Germinal center (tissue), 1 donor: ENCODE measurements around the gene SLC38A6.

ENCODE experiments used
- DNase-seq: peaks from one replicate; pipeline ENCODE4 v3.0.0; 2012; ENCODE audit warnings: mixed read lengths, low spot score

Gene SLC38A6

DNA sequence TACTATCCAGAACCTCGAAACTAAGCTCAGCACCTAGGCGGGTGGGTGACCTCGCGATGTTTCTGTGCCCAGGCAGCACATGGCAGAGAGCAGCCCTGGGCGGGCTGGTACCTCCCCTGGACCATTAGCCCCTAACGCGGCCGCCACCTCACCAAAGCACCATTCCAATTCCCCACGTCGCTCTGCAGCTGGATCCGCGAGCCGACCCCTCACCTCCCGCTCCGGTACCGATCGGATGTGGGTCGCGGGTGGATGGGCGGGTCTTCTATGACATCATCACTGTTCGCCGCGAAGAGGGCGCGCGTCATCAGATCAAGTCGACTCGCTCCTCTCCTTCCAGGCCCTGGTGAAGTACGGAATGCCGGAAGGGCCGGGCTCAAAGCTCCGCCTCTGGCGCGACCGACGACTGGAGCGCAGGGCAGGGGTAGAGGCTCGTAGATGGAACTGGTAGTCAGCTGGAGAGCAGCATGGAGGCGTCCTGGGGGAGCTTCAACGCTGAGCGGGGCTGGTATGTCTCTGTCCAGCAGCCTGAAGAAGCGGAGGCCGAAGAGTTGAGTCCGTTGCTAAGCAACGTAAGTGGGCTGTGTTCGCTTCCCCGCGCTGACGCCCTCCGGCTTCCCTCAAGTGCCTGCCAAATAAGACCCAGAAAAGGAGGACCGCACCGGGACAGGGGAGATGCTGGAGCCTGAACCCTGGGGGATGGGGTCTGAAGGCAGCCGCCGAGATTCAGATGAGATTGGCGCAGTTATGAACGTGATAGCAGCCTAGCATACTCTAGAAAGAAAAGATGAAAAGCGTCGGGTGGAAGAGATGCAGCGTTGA, at the start of gene SLC38A6, which contains the start of gene TRMT5:
TSS of gene SLC38A6 (plus strand) at position 435 of the 822 bp plus-strand sequence. CDS start at position 468, 33 bp downstream.
TSS of gene TRMT5 (minus strand) at position 269 of the 822 bp plus-strand sequence. CDS start at position 163, 106 bp downstream.
- DNase-seq, result peak; percentile 89

DNA sequence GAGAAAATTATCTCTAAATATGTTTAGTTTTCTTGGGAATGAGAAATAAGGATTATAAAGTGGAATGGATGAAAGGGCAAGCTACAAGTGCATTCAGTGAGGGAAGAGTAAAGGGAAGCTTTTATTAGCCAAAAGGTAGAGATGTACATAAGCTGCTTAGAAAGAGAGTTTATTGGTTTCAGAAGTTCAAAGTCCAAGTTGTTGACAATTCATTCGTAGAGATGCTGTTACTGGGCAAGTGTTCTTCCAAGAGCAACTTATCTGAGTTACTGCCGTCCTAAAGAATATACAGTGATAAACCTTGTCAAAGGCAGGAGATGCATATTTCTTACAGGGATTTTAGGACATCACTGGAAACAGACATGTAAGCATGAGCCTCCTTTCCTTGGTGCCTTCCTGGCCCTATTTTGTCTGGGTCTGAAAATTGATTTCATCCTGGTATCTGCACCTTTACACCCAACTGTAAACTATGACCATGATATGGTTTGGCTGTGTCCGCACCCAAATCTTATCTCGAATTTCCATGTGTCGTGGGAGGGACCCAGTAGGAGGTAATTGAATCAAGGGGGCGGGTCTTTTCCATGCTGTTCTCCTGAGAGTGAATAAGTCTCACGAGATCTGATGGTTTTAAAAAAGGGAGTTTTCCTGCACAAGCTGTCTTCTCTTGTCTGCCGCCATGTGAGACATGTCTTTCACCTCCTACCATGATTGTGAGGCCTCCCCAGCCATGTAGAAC, 47.0 kb upstream of the SLC38A6 start:
- DNase-seq, result no peak

GRCh38 chr14:60935319-60935718, 45.7 kb upstream of the SLC38A6 start:
- DNase-seq, result no peak

GRCh38 chr14:60943637-60944032, 37.4 kb upstream of the SLC38A6 start:
- no peak for DNase-seq

GRCh38 chr14:60944204-60944603, 36.8 kb upstream of the SLC38A6 start:
- no peak for DNase-seq

DNA sequence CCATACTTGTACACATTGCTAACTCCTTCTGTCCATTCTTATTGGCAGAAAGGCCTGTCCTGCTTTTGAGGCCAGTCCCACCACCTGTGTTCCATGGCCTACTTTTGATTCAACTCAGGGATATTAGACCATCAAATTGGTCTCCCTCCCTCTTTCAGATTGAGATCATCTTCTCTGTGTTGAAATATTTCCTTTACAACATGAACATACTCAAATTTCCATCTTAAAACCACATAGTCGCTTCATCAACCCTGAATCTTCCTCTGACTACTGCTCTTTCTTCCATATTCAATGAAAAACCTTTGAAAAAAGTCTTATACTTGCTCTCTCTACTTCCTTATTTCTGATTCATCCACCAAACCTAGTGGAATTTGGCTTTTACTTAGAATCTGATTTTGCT, 35.1 kb upstream of the SLC38A6 start:
- no peak for DNase-seq

DNA sequence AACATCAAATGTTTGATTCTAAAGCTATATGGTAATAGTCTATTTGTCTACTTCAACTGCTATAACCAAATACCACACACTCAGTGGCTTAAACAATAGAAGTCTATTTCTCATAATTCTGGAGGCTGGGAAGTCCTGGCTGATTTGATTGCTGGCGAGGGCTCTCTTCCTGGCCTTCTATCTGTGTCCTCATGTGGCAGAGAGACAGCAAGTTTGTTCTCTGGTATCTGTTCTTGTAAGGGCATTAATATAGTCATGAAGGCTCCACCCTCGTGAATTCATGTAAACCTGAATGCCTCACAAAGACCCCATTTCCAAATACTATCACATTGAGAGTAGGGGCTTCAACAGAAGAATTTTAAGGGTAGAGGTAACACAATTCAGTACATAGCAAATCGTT, 34.3 kb upstream of the SLC38A6 start:
- no peak for DNase-seq

DNA sequence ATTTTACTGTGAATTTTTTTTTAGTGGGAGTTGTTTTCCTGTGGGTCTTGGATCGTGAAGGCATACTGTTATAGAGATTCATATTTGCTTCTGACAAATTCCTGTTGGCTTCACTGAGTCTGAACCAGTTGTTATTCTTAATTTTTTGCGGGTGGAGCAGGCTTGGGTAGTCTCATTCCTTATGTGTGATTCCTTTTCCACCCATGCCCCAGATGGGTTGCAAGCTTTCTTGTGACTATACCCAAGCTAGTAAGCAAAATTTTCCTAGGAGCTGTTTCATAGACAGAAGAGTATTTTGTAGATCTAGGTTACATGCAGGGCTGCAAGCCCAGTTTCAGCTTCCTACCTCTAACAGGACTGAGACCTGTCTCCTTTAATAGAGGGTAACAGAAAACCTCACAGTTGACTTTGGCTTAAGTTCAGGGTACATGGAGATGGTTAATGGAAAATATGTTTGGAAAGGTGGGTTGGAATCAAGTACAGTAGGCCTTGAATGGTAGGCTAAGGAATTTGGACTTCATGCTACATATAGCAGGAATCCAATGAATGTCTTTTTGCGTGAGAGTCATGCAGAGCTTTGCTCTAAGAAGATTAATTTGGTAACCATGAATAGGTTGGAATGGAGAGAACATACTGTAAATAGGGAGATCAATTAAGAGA, 29.1 kb upstream of the SLC38A6 start:
- no peak for DNase-seq

- DNase-seq, result no peak
These were observed 24.8 kb upstream of the SLC38A6 start for GRCh38 chr14:60956202-60956601.

GRCh38 chr14:60956632-60957031, 24.4 kb upstream of the SLC38A6 start:
- no peak for DNase-seq

DNA sequence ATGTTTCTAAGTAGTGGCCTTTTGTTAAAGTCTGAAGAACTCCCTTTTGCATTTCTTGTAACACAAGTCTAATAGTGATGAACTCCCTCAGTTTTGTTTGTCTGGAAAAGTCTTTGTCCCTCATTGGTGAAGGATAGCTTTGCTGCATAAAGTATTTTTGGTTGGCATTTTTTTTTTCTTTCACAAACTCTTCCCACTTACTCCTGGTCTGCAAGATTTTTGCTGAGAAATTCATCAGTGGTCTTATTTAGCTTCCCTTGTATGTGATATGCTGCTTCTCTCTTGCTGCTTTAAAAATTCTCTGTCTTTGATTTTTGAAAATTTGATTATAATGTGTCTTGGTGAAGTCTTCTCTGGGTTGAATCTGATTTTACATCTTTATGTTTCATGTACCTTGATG, 22.9 kb upstream of the SLC38A6 start:
- no peak for DNase-seq

DNA sequence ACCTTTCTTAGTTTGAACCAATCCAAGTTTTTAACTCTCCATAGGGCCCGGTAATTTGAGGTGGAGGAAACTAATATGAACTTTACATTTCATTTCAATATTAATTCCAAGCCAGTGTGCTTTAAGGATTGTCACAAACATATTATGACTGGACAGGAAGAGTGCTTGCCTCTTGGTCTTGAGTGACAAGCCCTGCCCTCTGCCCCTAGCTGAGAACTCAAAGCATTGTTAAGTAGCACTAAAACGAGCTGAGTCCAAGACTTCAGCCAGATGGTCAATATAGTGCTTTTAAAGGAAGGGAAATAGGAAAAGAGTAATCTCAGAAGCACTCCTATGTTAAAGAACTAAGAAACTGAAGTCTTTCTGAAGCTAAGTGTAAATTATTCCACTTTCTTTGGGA, 17.3 kb upstream of the SLC38A6 start:
- DNase-seq, result no peak

- DNase-seq, result no peak
These were observed 16.1 kb upstream of the SLC38A6 start for GRCh38 chr14:60964904-60965303.

DNA sequence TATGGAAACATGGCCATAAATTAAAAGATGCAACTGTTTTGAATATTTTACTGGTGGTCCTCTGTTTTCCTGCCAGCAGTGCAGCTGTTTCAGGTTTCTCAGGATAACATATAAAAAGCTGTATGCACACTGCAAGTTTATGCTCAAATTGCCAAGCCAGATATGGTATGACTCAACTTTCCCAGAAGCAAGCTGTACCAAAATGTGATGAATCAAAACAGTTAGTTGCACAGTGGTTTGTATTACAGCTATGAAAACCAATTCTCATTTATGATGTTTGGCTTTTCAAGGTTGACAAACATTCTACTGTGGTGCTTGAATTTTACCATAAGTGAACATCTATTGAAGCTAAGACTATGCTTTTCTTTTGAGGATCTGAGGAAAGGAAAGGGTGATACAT, 15.6 kb upstream of the SLC38A6 start:
- no peak for DNase-seq

DNA sequence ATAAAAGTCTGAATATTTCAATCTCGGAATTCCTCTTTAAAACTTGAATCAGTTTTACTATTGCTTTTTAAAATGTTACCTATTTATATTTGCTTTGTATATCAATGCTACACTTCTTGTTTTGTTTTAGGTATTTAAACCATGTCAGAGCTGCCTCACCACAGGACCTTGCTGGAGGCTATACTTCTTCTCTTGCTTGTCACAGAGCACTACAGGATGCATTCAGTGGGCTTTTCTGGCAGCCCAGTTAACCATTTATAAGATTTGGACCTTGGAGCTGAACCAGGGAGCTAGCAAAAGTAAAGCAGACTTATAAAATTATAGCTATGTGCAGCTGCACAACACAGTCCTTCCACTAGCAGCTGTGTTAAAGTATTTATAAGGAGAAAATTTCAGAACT, 12.9 kb upstream of the SLC38A6 start:
- no peak for DNase-seq

- DNase-seq, result no peak
These were observed 12.4 kb upstream of the SLC38A6 start for GRCh38 chr14:60968671-60969070.

- no peak for DNase-seq
These were observed 10.9 kb upstream of the SLC38A6 start for GRCh38 chr14:60970146-60970545.

- no peak for DNase-seq
These were observed 9.8 kb upstream of the SLC38A6 start for GRCh38 chr14:60971271-60971670.

DNA sequence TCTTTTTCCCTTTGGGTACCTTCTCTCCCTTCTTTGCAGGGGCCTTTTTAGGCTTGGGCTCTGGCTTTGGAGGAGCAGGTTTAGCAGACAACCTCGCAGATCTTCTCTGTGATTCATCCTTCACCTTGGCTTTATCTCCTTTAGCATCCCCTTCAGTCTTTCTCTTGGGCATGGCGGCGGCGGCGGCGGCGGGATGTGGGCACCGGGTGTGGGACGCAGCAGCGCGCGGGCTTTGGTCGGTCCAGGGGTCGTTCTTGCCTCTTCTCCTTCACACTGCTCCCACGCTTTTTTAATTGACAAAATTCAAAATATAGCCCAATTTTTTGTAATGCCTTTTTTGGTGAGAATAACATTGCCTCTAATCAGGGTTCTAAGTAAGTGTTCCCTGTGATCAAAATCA, 8.8 kb upstream of the SLC38A6 start:
- DNase-seq, result no peak

DNA sequence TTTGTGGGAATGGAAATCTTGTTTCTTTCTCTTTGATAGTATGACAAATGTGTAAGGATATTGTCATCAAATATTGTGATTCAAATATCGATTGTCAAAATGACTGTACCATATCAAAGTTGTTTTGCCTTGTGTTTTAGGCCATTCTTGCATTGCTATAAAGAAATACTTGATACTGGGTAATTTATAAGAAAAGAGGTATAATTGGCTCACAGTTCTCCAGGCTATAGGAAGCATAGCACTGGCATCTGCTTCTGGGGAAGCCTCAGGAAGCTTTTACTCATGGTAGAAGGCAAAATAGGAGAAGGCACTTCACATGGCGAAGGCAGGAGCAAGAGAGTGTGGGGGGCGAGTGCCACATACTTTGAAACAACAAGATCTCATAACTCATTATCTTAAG, 8.0 kb upstream of the SLC38A6 start:
- no peak for DNase-seq

DNA sequence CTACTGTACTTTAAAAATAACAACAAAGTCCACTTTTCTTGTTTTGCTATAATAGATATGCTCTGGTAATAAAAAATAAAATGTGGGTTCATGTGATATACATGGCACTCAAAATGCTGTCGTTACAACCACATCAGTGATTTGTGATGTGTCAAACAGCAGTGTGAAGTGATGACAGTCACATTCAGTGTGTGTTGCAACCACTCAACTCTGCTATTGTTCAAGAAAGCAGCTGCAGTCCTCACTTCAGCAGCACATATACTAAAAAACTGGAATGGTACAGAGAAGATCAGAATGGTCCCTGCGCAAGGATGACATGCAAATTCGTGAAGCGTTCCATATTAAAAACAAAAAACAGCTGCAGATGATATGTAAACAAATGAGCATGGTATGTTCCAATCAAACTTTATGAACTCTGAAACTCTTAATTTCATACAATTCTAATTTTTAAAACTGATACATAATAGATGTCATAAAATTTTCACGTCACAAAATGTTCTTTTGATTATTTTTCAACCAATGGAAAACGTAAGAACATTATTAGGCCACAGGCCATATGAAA, 6.9 kb upstream of the SLC38A6 start:
- DNase-seq, result no peak

DNA sequence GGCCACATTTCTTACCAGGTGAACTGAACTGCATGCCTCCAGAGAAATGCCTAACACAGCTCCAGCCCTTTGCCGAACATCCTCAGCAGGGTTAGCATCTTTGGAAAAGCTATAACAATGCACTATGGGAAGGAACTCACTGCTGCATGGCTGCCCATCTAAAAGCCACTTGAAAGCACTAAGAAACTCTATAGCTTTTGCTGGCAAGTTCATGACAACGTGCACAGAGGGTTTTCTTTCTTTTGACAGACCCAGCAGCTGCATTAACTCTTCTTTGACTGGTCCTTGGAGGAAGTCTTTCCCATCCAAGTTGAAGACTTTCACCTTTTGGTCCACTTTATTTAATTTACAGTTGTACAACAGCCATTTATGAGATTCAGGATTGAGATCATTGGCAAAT, 5.5 kb upstream of the SLC38A6 start:
- DNase-seq, result no peak
